SKM-1 treated with dmso at 0.1 percent for 144 hours (cell line): Measurements from ENCODE around the gene TBC1D2B.

ENCODE experiments used
- DNase-seq: peaks from one replicate; lab custom pipeline; 2025; ENCODE audit not compliant: unreplicated experiment; lab: John Stamatoyannopoulos, UW

Gene TBC1D2B

GRCh38 chr15:78035861-78036476 is 41.5 kb downstream of the TBC1D2B start:
- DNase-seq: no peak

GRCh38 chr15:78035321-78035751 is 42.2 kb downstream of the TBC1D2B start:
- no peak for DNase-seq

- DNase-seq: peak; percentile 48
Measured at GRCh38 chr15:78034495-78035191, 42.9 kb downstream of the TBC1D2B start.

- no peak for DNase-seq
Measured at GRCh38 chr15:78033864-78034263, 43.6 kb downstream of the TBC1D2B start.

- no peak for DNase-seq
Measured at GRCh38 chr15:78032671-78033070, 44.8 kb downstream of the TBC1D2B start.

GRCh38 chr15:78024883-78025282 is 52.6 kb downstream of the TBC1D2B start:
- no peak for DNase-seq

GRCh38 chr15:78024519-78024870 is 53.0 kb downstream of the TBC1D2B start:
- DNase-seq: no peak

- DNase-seq: no peak
Measured at GRCh38 chr15:78023865-78024518, 53.5 kb downstream of the TBC1D2B start.

- DNase-seq: no peak
Measured at GRCh38 chr15:78023081-78023665, 54.3 kb downstream of the TBC1D2B start.

GRCh38 chr15:78021761-78022160 is 55.8 kb downstream of the TBC1D2B start:
- no peak for DNase-seq

- no peak for DNase-seq
Measured at GRCh38 chr15:78020007-78020406, 57.5 kb downstream of the TBC1D2B start.

- peak; percentile 64 for DNase-seq
Measured at GRCh38 chr15:78018946-78019644, 58.4 kb downstream of the TBC1D2B start.

GRCh38 chr15:78018445-78018844 is 59.1 kb downstream of the TBC1D2B start:
- no peak for DNase-seq

GRCh38 chr15:78016860-78017259 is 60.7 kb downstream of the TBC1D2B start:
- DNase-seq: no peak

GRCh38 chr15:78012643-78013077 is 64.9 kb downstream of the TBC1D2B start:
- no peak for DNase-seq

GRCh38 chr15:78010067-78010466 is 67.4 kb downstream of the TBC1D2B start:
- no peak for DNase-seq

- no peak for DNase-seq
Measured at GRCh38 chr15:78007964-78008886, 69.3 kb downstream of the TBC1D2B start.

- DNase-seq: no peak
Measured at GRCh38 chr15:78007211-78007931, 70.1 kb downstream of the TBC1D2B start.

- no peak for DNase-seq
Measured at GRCh38 chr15:78006567-78007205, 70.8 kb downstream of the TBC1D2B start.
